SKM-1 (cell line): ENCODE data around the gene GULP1.

Experiments
- DNase-seq: peaks from one replicate; lab custom pipeline; 2025; ENCODE audit not compliant: unreplicated experiment; lab: John Stamatoyannopoulos, UW

The GULP1 gene

GRCh38 chr2:188365058-188365641 is 73.5 kb downstream of the GULP1 start:
- DNase-seq = no peak

- no peak for DNase-seq
Observed at GRCh38 chr2:188367164-188367563, 75.5 kb downstream of the GULP1 start.

- DNase-seq = peak; percentile 31
Observed at GRCh38 chr2:188369365-188369764, 77.7 kb downstream of the GULP1 start.

- DNase-seq = no peak
Observed at GRCh38 chr2:188378371-188378950, 86.8 kb downstream of the GULP1 start.

- no peak for DNase-seq
Observed at GRCh38 chr2:188379748-188380147, 88.1 kb downstream of the GULP1 start.

- DNase-seq = no peak
Observed at GRCh38 chr2:188380280-188380679, 88.6 kb downstream of the GULP1 start.

GRCh38 chr2:188381614-188382013 is 89.9 kb downstream of the GULP1 start:
- DNase-seq = no peak

GRCh38 chr2:188382107-188382506 is 90.4 kb downstream of the GULP1 start:
- no peak for DNase-seq

GRCh38 chr2:188383158-188383557 is 91.5 kb downstream of the GULP1 start:
- no peak for DNase-seq

- no peak for DNase-seq
Observed at GRCh38 chr2:188385857-188386256, 94.2 kb downstream of the GULP1 start.

- no peak for DNase-seq
Observed at GRCh38 chr2:188388831-188389230, 97.2 kb downstream of the GULP1 start.

GRCh38 chr2:188391354-188391753 is 99.7 kb downstream of the GULP1 start:
- DNase-seq = no peak

- no peak for DNase-seq
Observed at GRCh38 chr2:188394931-188395472, 103.3 kb downstream of the GULP1 start.

- no peak for DNase-seq
Observed at GRCh38 chr2:188395903-188396689, 104.4 kb downstream of the GULP1 start.

GRCh38 chr2:188399159-188399558 is 107.5 kb downstream of the GULP1 start:
- DNase-seq = no peak

- no peak for DNase-seq
Observed at GRCh38 chr2:188403676-188404075, 112.0 kb downstream of the GULP1 start.

- no peak for DNase-seq
Observed at GRCh38 chr2:188404341-188405004, 112.8 kb downstream of the GULP1 start.

- no peak for DNase-seq
Observed at GRCh38 chr2:188406414-188406813, 114.7 kb downstream of the GULP1 start.

GRCh38 chr2:188410504-188411235 is 119.0 kb downstream of the GULP1 start:
- DNase-seq = no peak

GRCh38 chr2:188412190-188412589 is 120.5 kb downstream of the GULP1 start:
- DNase-seq = no peak

GRCh38 chr2:188414411-188414810 is 122.7 kb downstream of the GULP1 start:
- DNase-seq = no peak
